ENCODE results near the gene THSD7A. TPM values are rescaled to one million over a fixed set of nuclear protein-coding genes. Genes with fewer than 3 reads are reported as not detected.

Gene THSD7A
- total RNA-seq, 1 donor from 2014 or later = 10.1 TPM

DNA sequence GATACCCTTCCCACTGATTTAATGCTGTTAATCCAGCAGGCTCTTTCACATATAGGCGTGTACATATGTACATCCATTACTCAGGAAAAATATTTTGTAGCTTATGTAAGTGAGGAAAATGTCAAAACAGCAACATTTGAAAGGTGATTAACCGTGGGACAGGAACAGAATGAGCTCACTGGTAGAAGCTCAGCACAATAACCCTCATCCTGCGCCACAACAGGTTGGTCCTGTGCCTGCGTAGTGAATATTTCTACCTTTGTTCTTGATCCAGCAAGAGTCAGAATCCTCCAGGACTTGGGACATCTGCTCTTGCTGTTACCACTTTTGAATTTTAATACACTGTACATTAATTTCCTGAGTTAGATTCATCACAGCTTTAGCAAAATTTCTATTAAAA, 359.4 kb downstream of the THSD7A start:
- no peak overlapping the region for H3K27ac ChIP-seq
- no peaks in the 10 kb centered on the region for H3K27me3 ChIP-seq
- no peaks in the 10 kb centered on the region for H3K9me3 ChIP-seq
- no peaks in the 10 kb centered on the region for H3K36me3 ChIP-seq
- no peak overlapping the region for H3K4me3 ChIP-seq
- no peaks in the 10 kb centered on the region for H3K4me1 ChIP-seq
- TF ChIP-seq CTCF (IDR thresholded peaks at IDR 0.05) = no peak
- intact Hi-C loops (cut with DNase I) = no loop called here
- no peak for DNase-seq (ENCODE audit: low spot score in 2 of 2)

DNA sequence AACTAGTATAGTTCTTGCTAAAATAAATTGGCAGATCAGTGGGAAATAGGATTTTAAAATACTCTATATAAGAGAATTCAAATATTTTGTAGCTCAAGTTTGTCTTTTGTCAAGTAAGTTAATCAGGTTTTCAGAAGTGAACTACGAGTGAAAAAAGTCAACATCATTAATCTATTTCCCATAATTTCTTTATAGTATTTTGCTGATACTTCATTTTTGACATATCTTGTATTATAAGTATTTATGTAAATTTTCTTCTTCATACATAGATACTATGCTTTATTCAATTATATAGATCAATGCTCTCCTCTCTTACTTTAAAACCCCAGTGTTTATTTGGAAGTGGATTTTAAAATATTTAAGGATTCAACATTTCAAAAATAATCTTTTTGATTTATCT, 360.7 kb downstream of the THSD7A start:
- DNase-seq (ENCODE audit: low spot score in 2 of 2) = no peak
- TF ChIP-seq CTCF (IDR thresholded peaks at IDR 0.05) = no peak
- no peaks in the 10 kb centered on the region for H3K4me1 ChIP-seq
- intact Hi-C loops (cut with DNase I) = no loop called here
- no peaks in the 10 kb centered on the region for H3K9me3 ChIP-seq
- H3K36me3 ChIP-seq = no peaks in the 10 kb centered on the region
- no peak overlapping the region for H3K27ac ChIP-seq
- H3K4me3 ChIP-seq = no peak overlapping the region
- H3K27me3 ChIP-seq = no peaks in the 10 kb centered on the region

DNA sequence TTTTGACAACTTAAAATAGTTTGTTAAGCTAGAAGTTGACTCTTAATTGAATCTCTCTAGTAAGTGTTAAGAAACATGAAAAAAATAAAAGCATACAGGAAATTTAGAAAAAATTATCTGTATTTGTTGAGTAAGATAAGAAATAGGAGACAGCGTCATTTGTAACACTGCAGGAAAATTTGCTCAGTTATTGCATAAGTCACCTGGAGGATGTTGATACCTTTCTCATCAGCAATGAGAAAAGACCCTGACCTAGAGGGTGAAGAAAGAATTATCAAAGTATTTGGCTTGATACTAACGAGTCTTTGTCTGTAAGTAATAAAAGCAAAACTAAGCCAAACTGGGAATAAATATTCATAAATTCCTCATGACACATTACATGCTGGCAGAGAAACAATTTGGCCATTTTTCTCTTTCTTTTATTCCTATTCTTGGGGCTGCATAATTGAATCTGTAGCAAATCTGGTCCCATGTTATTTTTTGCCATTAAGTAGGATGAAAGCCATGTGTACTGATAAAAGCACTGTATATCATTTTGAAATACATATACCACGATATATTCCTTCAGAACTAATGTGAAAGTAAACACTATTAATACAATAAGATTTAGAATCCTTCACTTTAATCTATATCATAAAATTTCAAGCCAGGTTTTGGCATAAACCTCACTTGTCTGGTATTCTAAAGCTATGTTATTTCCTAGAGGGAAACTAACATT, 362.8 kb downstream of the THSD7A start:
- no peak for DNase-seq (ENCODE audit: low spot score in 2 of 2)
- no peaks in the 10 kb centered on the region for H3K27me3 ChIP-seq

DNA sequence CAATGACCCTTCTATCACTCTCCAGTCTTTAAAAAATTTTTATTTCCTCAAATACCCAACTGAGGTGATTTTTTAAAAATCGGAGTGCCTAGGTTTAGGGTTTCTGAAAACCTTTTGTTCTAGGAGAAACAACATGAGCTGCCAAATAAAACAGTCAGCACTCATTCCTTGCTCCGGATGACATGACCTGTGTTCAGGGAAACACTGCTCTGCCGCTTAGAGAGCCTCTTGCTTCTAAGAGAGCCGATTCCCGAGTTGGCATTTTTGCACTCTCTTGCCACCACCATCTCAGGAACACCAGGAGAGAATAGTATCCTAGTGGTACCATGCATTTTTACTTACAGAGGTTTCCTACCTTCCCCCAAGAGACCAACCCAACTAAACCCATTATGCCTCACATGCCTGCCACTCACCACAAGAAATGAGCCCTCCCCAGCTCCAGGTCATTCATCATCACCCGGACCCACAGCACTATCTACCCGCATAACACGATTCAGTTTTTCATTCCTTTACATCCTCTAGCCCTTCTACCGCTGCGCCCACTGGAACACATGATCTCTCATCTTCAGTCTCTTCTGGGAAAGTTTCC, 365.4 kb downstream of the THSD7A start:
- TF ChIP-seq CTCF (IDR thresholded peaks at IDR 0.05) = no peak
- H3K36me3 ChIP-seq = no peaks in the 10 kb centered on the region
- no peak overlapping the region for H3K4me3 ChIP-seq
- H3K4me1 ChIP-seq = no peaks in the 10 kb centered on the region
- DNase-seq (ENCODE audit: low spot score in 2 of 2) = no peak
- intact Hi-C loops (cut with DNase I) = no loop called here
- H3K9me3 ChIP-seq = no peaks in the 10 kb centered on the region
- H3K27me3 ChIP-seq = no peaks in the 10 kb centered on the region
- H3K27ac ChIP-seq = no peak overlapping the region

More for the DNA sequence above, 362.8 kb downstream of the THSD7A start:
- Histone ChIP-seq H3K36me3 (no peaks in the 10 kb centered on the region), H3K27ac (no peak overlapping the region), H3K4me1 (no peaks in the 10 kb centered on the region), H3K9me3 (no peaks in the 10 kb centered on the region), H3K4me3 (no peak overlapping the region)
- TF ChIP-seq CTCF (IDR thresholded peaks at IDR 0.05) = no peak
- intact Hi-C loops (cut with DNase I) = no loop called here

- TF ChIP-seq CTCF (IDR thresholded peaks at IDR 0.05) = no peak
These were observed 367.4 kb downstream of the THSD7A start for GRCh38 chr7:11464624-11465023.

More at GRCh38 chr7:11464624-11465023, 367.4 kb downstream of the THSD7A start:
- intact Hi-C loops (cut with DNase I) = no loop called here
- Histone ChIP-seq H3K4me1 (no peaks in the 10 kb centered on the region), H3K27me3 (no peaks in the 10 kb centered on the region), H3K4me3 (no peak overlapping the region), H3K36me3 (no peaks in the 10 kb centered on the region), H3K9me3 (no peaks in the 10 kb centered on the region), H3K27ac (no peak overlapping the region)
- no peak for DNase-seq (ENCODE audit: low spot score in 2 of 2)
